Thyroid gland (tissue), 4 donors: ENCODE data around the gene TMEM121. TPM values are rescaled to one million over a fixed set of nuclear protein-coding genes. Genes with fewer than 3 reads are reported as not detected.

ENCODE experiments used
- DNase-seq, 2 donors: peaks; one replicate each; pipeline ENCODE4 v3.0.0-alpha.2; 2019
- H3K27ac ChIP-seq, 3 donors: fragments of 200-600 bp; sonication (generic); 1 replicate in 2 of 3; 2 replicates in 1 of 3; pipeline ENCODE4 v1.5.1; 2016 to 2019; ENCODE audit warnings: mild to moderate bottlenecking in 1 of 3, moderate library complexity in 1 of 3
- H3K27me3 ChIP-seq: fragments of 200-600 bp; sonication (generic); one replicate; pipeline ENCODE4 v1.5.1; 2019
- H3K36me3 ChIP-seq, 2 donors: fragments of 200-600 bp; sonication (generic); one replicate each; pipeline ENCODE4 v1.5.1; 2016 to 2019
- H3K4me1 ChIP-seq, 2 donors: fragments of 200-600 bp; sonication (generic); one replicate each; pipeline ENCODE4 v1.5.1; 2017 to 2019
- H3K4me3 ChIP-seq, 3 donors: fragments of 200-600 bp; sonication (generic); replicated peaks in 1 of 3; 1 replicate in 2 of 3; 2 replicates in 1 of 3; pipeline ENCODE4 v1.5.1; 2016; ENCODE audit warnings: mild to moderate bottlenecking in 1 of 3
- H3K9me3 ChIP-seq: fragments of 200-600 bp; sonication (generic); one replicate; pipeline ENCODE4 v1.5.1; 2017
- POLR2A ChIP-seq, 2 donors: fragments of 450-650 bp; IDR thresholded peaks; one replicate each; pipeline ENCODE4 v1.6.1; 2017; ENCODE audit warnings: antibody characterized with exemption in 2 of 2, mild to moderate bottlenecking in 2 of 2, moderate library complexity in 1 of 2
- WGBS, 2 donors: methylation state at CpG; one replicate each; pipeline ENCODE4 v1.1.5; 2017; 5-methylcytosine and 5-hydroxymethylcytosine counted together
- intact Hi-C: fragments of 100-400 bp; cut with DNase I; formaldehyde crosslinking; loops from one replicate; pipeline ENCODE4 v1.15.1; 2023
- total RNA-seq, 4 donors: library from RNA; depleted of rRNA; stranded (reverse); fragments of >200 nt; gene quantifications; one replicate each; pipeline ENCODE4 v1.2.3, GENCODE V29; 2016
- TF ChIP-seq, protein P1 (sequence below), 6 experiments: fragments of 200-600 bp in 3 of 6; fragments of 450-650 bp in 3 of 6; sonication (generic) in 3 of 6; IDR thresholded peaks; one replicate each; pipeline ENCODE4 v1.5.1; 2016 to 2019; ENCODE audit warnings: antibody characterized with exemption in 6 of 6, mild to moderate bottlenecking in 2 of 6, inconsistent platforms in 1 of 6, moderate library complexity in 1 of 6

The TMEM121 gene
- total RNA-seq, 4 donors from 2014 or later = 9.3 to 19.1 (median 15.2) TPM

DNA sequence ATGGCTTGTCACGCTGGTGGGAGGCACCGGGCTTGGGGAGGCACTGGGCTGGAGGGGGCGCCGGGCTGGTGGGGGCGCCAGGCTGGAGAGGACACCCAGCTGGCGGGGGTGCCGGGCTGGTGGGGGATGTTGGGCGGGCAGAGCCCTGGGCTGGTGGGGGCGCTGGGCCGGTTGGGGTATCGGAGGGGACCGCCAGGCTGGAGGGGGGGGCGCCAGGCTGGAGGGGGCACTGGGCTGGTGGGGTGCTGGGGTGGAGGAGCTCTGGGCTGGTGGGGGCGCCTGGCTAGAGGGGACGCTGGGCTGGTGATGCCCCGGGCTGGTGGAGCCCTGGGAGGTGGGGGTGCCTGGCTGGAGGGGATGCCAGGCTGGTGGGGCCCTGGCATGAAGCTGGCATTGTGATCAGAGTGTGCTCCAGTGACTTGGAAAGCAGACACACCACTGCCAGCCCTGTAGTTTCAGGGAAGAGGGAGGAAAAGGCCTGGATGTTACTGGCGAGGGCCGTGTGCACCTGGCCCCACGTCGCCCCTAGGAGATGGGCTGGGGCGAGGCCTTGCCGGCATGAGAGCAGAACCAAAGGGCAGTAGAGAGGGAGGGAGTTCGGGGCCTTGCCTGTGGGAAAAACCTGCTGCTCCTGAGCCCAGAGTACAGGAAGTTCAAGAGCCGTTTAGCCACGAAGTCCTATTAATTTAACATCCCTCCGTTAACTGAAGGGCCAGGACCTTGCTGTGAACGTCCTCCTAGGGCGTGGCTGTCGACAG is 22.3 kb upstream of the TMEM121 start:
- no peak for DNase-seq
- 42 to 65% methylated on average over 15 to 25 of the region's 29 CpGs for WGBS, 2 donors
- intact Hi-C loops = no loop called here
- no peaks in the 10 kb centered on the region for H3K4me1 ChIP-seq
- H3K9me3 ChIP-seq = no peaks in the 10 kb centered on the region
- H3K4me3 ChIP-seq = no peak overlapping the region
- no peak overlapping the region for H3K27ac ChIP-seq
- no peaks in the 10 kb centered on the region for H3K36me3 ChIP-seq
- no peak for TF ChIP-seq POLR2A (IDR thresholded peaks at IDR 0.05)
- TF ChIP-seq, protein P1, sequence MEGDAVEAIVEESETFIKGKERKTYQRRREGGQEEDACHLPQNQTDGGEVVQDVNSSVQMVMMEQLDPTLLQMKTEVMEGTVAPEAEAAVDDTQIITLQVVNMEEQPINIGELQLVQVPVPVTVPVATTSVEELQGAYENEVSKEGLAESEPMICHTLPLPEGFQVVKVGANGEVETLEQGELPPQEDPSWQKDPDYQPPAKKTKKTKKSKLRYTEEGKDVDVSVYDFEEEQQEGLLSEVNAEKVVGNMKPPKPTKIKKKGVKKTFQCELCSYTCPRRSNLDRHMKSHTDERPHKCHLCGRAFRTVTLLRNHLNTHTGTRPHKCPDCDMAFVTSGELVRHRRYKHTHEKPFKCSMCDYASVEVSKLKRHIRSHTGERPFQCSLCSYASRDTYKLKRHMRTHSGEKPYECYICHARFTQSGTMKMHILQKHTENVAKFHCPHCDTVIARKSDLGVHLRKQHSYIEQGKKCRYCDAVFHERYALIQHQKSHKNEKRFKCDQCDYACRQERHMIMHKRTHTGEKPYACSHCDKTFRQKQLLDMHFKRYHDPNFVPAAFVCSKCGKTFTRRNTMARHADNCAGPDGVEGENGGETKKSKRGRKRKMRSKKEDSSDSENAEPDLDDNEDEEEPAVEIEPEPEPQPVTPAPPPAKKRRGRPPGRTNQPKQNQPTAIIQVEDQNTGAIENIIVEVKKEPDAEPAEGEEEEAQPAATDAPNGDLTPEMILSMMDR (IDR thresholded peaks at IDR 0.05) = no peak
- no peaks in the 10 kb centered on the region for H3K27me3 ChIP-seq

DNA sequence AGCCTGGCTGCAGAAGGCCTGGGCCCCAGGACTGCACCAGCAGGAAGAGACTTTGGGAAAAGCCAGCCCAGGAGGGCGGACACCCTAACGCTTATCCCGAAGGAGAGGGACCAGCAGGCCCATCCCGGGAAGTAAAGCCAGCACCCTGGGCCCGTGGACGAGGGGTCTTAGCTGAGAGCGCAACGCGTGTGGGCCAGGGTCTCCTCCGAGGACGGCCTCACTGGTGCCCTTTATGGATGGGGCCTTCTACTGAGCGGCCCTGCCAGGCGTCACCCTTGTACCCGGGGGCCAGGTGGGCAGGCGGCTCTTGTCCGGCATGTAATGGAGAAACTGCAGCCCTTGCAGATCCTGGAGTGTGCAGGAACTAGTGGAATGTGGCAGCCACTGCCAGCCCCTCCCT is 21.3 kb upstream of the TMEM121 start:
- WGBS, 2 donors = 88 to 90% methylated on average over 11 to 12 of the region's 16 CpGs

GRCh38 chr14:105507247-105507646 is 19.1 kb upstream of the TMEM121 start:
- 70 to 72% methylated on average over 17 of the region's 17 CpGs for WGBS, 2 donors
- intact Hi-C loops = no loop called here
- TF ChIP-seq POLR2A (IDR thresholded peaks at IDR 0.05) = no peak
- TF ChIP-seq, protein P1 (IDR thresholded peaks at IDR 0.05) = no peak

More for the DNA sequence above, 21.3 kb upstream of the TMEM121 start:
- Histone ChIP-seq H3K4me1 (no peaks in the 10 kb centered on the region), H3K9me3 (no peaks in the 10 kb centered on the region), H3K27ac (no peak overlapping the region), H3K27me3 (no peaks in the 10 kb centered on the region), H3K4me3 (no peak overlapping the region), H3K36me3 (no peaks in the 10 kb centered on the region)
- TF ChIP-seq, protein P1 (IDR thresholded peaks at IDR 0.05) = no peak
- no peak for TF ChIP-seq POLR2A (IDR thresholded peaks at IDR 0.05)
- no peak for DNase-seq
- intact Hi-C loops = no loop called here

GRCh38 chr14:105508069-105508468 is 18.3 kb upstream of the TMEM121 start:
- no peak for DNase-seq
- no peaks in the 10 kb centered on the region for H3K4me1 ChIP-seq
- TF ChIP-seq, protein P1 (IDR thresholded peaks at IDR 0.05) = no peak
- no peak for TF ChIP-seq POLR2A (IDR thresholded peaks at IDR 0.05)
- H3K27ac ChIP-seq = no peak overlapping the region
- no peaks in the 10 kb centered on the region for H3K27me3 ChIP-seq
- no peaks in the 10 kb centered on the region for H3K36me3 ChIP-seq
- intact Hi-C loops = no loop called here
- WGBS, 2 donors = 85 to 87% methylated on average over 16 of the region's 16 CpGs
- no peaks in the 10 kb centered on the region for H3K9me3 ChIP-seq
- no peak overlapping the region for H3K4me3 ChIP-seq

More at GRCh38 chr14:105507247-105507646, 19.1 kb upstream of the TMEM121 start:
- Histone ChIP-seq H3K27me3 (no peaks in the 10 kb centered on the region), H3K4me3 (no peak overlapping the region), H3K27ac (no peak overlapping the region), H3K9me3 (no peaks in the 10 kb centered on the region), H3K4me1 (no peaks in the 10 kb centered on the region), H3K36me3 (no peaks in the 10 kb centered on the region)
- DNase-seq = no peak

- Histone ChIP-seq H3K27me3 (no peaks in the 10 kb centered on the region), H3K4me3 (no peak overlapping the region), H3K4me1 (no peaks in the 10 kb centered on the region), H3K27ac (no peak overlapping the region), H3K36me3 (no peaks in the 10 kb centered on the region), H3K9me3 (no peaks in the 10 kb centered on the region)
- WGBS, 2 donors = 87 to 90% methylated on average over 12 of the region's 12 CpGs
- intact Hi-C loops = no loop called here
- no peak for DNase-seq
- TF ChIP-seq, protein P1 (IDR thresholded peaks at IDR 0.05) = no peak
- TF ChIP-seq POLR2A (IDR thresholded peaks at IDR 0.05) = no peak
These were observed 17.8 kb upstream of the TMEM121 start for GRCh38 chr14:105508601-105509000.
